ENCODE measurements around the gene CD109.
A peak's percentile ranks its signal among the peaks of the same experiment; 100 is the strongest.
"Not testable (repeated sequence)": the region's sequence is repeated elsewhere in the genome, so short reads cannot be mapped to it uniquely, and the experiment has no call there.

The CD109 gene

DNA sequence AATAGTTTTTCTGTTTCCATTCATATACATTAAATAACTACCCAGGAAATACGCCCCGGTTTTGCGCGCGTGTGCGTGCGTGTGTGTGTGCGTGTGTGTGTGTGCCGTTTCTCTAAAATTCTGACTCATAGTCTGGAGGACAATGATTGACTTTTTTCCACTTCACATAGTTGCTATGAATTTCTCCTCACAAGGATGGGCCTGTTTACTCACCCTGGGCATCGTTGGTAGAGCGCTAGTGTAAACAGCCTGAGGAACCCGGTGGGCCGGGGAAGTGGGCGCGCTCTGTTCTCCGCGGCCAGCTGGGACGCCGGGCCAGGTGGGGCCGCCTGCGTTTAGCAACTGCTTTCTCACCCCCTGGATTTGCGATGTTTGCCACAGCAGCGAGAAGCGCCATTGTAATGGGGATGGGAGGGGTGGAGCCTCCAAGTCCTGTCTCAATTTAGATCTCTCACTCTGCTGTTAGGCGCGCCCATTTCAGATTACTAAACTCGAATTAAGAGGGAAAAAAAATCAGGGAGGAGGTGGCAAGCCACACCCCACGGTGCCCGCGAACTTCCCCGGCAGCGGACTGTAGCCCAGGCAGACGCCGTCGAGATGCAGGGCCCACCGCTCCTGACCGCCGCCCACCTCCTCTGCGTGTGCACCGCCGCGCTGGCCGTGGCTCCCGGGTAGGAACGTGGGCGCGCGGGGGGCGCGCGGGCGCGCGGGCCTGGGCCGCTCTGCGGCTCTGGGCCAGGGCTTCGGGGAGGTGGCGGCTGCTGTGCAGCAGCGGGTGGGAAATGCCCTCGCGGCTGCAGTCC lies at the start of gene CD109:
Gene CD109 (plus strand): TSS at position 585 of the 803 bp plus-strand sequence. CDS start 13 bp downstream, at position 598.
- DNase-seq (ENCODE audit: low read depth in 4 of 4, low spot score in 1 of 4): peak; percentile 20 to 64 (median 48)

GRCh38 chr6:73648166-73648565 lies 47.8 kb upstream of the CD109 start:
- no peak for DNase-seq (ENCODE audit: low read depth in 4 of 4, low spot score in 1 of 4)

GRCh38 chr6:73649783-73650182 lies 46.2 kb upstream of the CD109 start:
- no peak for DNase-seq (ENCODE audit: low read depth in 4 of 4, low spot score in 1 of 4)

DNA sequence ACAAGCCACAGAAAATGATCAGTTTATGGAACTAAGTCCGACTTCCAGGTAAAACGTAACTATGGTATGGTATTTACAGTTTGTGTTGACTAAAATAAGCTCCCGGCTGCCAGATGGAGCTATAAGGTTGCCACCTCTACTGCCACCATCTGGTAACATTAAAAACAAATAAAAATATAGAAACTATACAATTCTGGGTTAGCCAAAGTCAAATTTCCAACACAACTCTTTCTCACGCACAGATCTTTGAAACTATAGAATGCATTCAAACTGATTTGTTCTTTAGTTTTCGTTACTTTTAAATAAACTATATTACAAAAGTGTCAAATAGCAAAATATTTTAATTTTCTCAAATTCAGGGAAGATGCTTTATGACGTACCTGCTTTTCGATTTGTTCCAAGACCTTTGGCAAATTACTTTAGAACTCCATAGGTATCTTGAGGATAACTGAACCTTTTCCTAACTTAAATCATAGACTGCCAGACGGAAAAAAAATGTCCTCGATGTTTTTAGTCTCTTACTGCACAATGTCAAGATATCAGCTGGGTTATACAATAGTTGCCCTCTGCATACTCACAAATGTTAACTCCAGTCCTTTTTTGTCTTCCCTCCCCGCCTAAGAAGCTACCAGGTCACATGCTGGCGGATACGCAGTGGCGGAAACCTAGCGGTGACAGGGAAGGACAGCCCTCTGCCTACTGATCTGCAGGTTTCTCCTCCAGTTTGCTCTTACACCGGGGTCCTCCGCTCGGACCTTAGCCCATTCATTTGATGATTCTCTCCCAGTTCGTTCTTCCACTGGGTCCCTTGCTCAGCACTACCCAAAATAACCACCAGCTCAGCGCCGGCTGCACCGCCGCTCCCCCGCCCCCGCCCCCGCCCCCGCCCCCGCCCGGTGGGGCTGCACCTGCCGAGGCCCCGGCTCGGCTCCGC lies 43.1 kb upstream of the CD109 start:
- DNase-seq (ENCODE audit: low read depth in 4 of 4, low spot score in 1 of 4): peak in 3 of 4 experiments; percentile 11 to 46 (median 41)

DNA sequence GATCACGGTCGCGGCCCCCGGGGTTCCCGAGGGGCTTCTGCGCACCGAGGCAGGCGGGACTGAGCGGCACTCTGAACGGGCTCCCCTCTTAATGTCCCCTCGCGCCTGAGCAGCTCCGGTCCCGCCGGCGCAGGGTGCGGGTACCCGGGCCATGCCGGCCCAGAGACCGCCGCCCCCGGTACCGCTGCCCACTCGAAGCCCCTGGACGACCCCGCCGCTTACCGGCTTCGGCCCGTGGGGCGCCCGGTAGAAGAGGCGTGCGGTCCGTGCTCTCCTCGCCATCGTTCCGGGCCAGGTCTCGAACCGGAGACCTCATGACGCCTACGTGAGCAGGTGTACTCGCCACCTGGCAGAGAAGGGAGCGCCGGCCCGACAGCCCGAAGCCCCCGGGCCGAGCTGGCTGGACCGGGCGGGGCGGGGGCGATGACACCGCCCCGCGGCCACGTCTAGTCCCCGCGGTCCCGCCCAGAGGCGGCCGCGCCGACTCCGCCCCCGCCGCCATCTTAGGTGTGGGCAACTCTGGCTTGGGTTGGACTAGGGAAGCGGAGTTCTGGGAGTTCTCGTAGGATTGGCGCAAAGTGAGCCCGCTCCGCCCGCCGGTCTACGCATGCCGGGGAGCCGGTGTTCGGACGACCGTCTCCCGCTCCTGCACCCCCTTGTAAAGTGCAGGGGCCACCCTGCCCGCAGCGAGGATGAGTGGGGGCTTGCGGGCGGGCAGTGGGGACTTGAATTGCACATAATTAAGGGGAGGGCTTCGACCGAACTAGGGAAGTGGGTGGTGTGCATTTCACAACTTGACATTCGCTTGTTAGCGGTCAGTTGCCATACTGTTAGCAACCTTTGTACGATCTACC lies 42.2 kb upstream of the CD109 start, which contains the start of gene SLC17A5:
Gene SLC17A5 (minus strand): TSS at position 422 of the 854 bp plus-strand sequence. CDS start 106 bp downstream, at position 316.
- peak; percentile 72 to 90 (median 80) for DNase-seq (ENCODE audit: low read depth in 4 of 4, low spot score in 1 of 4)

- DNase-seq (ENCODE audit: low read depth in 4 of 4, low spot score in 1 of 4): no peak
Measured at GRCh38 chr6:73655341-73655917, 40.6 kb upstream of the CD109 start.

DNA sequence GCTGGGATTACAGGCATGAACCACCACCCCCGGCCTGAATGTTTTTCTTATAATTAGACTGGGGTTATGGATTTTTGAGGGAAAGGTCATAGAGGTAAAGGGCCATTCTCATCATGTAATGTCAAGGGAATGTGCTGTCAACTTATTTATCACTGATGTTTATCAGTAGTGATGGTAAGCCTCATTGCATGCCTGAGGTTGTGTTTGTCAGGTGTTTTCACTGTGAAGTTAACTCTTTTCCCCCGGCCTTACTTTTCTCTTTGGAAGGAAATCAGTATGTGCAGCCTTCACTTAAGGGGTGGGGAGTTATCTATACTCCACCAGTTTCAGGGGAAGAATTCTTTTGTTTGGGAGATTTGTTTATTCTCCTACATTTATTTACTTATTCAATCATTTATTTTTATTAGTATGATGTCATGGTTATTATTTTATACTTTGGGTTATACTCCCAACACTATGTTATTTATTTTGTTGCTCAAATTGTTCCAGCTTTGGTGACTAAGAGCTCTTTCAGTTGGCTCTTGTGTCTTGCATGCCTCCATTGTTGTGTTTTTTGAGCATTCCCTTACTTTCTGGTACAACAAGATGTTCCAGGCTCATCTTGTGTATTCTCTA lies 39.4 kb upstream of the CD109 start:
- no peak for DNase-seq (ENCODE audit: low read depth in 4 of 4, low spot score in 1 of 4)

- no peak for DNase-seq (ENCODE audit: low read depth in 4 of 4, low spot score in 1 of 4)
Measured at GRCh38 chr6:73657201-73657600, 38.8 kb upstream of the CD109 start.

DNA sequence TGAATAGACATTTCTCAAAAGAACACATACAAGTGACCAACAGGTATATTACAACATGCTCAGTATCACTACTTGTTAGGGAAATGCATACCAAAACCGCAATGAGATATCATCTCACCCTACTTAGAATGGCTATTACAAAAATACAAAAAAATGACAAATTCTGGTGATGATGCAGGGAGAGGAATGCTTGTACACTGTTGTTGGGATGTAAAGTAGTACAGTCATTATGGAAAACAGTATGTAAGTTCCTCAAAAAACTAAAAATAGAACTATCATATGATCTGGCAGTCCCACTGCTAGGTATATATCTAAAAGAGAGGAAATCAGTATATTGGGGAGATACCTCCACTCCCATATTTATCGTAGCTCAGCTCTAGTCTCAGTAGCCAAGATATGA lies 31.3 kb upstream of the CD109 start:
- no peak for DNase-seq (ENCODE audit: low read depth in 4 of 4, low spot score in 1 of 4)

DNA sequence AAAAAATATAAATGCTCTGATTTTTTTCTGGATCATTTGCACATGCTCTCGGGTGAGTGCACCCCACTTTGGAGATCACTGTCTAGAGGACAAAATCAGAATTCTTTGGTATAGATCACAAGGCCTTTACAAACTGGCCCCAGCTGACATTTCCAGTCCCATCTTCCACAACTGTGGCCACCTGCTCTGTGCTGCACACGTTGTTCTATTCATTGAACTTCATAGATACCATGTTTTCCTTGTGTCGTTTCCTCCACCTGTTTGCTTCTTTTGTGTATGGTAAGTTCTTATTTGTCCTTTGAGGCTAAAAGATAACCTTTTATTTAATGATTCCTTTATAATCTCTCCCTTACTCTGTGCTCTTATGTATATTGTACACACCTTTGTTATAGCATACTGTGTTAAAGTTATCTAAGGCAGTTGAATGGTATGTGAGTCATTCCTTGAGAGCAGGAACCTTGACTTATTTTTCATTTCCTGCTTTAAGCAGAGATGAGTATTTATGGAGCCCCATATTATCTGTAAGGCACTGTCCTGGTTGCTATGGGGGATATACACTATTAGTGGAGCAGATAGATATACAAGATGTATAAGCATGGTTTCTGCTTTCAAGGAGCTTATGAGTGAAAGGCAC lies 30.2 kb upstream of the CD109 start:
- DNase-seq (ENCODE audit: low read depth in 4 of 4, low spot score in 1 of 4): no peak

DNA sequence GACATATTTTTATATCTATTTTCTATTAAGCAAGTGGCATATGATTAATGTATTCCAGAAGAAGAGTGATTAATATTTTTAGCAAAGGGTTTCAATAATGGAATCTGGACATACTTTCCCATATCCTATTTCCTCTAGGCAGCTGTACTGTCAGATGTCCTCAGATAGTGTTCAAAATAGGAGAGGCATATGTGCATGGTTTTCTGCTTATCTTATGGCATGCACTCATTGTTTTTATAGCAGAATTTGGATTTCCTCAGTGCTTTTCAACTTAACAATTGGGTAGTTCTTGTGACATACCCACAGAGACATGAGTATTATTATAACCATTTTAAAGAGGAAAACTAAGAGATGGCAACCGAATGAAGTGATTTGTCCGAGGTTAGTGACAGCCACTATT lies 29.6 kb upstream of the CD109 start:
- no peak for DNase-seq (ENCODE audit: low read depth in 4 of 4, low spot score in 1 of 4)

DNA sequence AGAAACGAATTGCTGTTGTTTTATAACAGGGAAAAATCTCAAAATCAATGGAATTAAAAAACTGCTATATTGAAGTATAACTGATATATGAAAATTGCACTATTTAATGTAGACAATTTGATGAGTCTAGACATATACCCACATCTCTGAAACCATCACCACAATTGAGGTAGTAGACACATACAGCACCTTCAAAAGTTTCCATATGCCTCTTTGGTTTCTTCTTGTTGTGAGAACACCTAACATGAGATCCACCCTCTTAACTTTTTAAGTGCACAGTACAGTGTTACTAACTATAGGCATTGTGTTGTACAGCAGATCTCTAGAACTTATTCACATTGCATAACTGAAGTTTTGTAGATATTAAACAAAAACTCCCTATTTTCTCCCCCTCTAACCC lies 28.2 kb upstream of the CD109 start:
- no peak for DNase-seq (ENCODE audit: low read depth in 4 of 4, low spot score in 1 of 4)

DNA sequence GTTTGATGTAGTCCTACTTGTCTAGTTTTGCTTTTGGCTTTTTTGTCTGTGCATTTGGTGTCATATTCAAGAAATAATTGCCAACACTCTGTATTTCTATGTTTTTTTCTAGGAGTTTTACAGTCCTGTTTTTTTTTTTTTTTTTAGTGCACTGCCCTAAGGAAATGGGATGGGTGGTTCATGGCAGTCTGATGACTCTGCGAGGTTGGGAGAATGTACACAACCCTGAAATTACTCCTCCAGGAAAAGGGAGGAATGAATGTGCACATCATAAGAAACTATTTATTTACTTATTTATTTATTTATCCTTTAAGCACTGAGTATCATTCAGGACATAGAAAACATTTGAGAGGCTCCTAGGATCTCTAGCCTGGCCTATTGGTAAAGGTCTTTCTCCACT lies 27.0 kb upstream of the CD109 start:
- no peak for DNase-seq (ENCODE audit: low read depth in 4 of 4, low spot score in 1 of 4)

DNA sequence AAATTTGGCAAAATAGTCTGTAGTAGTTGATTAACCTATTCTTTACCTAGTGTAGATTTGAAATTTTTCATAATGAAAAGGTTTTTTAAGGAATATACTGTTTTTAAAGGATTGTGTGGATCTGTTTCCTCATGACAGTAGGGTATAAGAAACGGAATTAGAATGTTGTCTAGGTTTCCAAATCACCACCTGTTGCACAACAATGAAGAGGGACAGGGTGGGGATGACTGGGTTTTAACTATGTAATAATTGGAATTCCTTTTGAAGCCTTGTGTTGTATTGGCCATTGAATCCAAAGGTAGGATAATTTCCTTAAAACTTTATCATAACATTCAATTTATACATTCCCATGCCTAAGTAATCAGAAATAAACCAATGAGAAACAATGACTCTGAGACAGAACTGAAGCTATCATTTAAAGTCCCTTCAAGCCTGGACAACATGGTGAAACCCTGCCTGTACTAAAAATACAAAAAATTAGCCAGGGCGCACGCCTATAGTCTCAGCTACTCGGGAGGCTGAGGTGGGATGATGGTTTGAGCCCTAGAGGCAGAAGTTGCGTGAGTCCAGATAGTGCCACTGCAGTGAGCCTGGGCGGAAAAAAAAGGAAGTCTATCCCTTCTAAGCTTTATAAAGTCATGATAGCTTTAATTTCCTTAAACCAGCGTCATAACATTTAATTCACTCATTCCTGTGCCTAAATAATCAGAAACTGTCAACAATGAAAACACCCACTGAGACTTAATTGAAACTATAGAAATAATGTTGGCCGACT lies 23.9 kb upstream of the CD109 start:
- DNase-seq (ENCODE audit: low read depth in 4 of 4, low spot score in 1 of 4): no peak

DNA sequence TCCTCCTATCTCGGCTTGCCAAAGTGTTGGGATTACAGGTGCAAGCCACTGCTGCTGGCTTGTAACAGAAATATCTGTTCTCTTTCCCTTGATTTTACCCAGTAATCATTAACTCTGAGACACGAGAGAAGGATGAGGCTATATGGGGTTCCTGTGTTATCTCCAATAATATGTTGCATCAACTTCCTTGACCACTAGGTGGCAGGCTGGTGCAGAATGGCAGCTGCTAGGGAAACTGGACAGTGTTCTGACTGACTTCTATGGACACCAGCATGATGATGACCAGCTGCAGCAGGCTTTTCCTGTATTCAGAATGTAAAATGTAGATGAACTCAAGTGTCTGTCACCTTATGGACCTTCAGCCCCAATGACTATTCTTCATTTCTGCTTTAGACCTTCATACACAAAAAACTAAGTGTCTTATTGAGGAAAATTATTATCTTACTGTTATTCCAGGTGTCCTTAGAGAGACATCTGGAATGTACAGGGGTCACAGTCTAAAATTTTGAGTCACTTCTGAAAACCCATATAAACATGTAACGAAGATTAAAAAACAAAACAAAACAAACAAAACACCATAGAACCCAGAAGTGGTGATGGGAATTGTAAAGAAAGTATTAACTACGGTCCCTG lies 20.4 kb upstream of the CD109 start:
- DNase-seq (ENCODE audit: low read depth in 4 of 4, low spot score in 1 of 4): peak; percentile 46 to 68 (median 66)

DNA sequence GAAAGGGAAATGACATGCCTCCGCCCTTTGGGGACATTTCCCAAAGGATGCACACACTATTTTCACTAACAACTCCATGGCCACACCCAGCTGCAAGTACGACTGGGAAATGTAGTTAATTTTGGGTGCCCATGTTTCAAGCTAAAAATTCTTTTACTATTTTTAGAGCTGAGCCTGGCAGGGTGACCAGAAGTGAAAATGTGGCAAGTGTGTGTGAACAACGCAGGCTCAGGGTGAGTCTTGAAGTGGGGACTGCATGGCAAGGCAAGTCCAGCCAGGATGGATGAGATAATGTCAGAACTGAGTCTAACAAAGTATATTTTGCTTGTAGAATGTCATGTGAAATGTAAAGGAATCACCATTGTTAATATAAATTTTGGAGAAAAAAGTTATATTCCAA lies 17.0 kb upstream of the CD109 start:
- no peak for DNase-seq (ENCODE audit: low read depth in 4 of 4, low spot score in 1 of 4)

GRCh38 chr6:73679846-73680245 lies 16.2 kb upstream of the CD109 start:
- not testable (repeated sequence) for DNase-seq (ENCODE audit: low read depth in 4 of 4, low spot score in 1 of 4)

GRCh38 chr6:73680289-73680918 lies 15.6 kb upstream of the CD109 start:
- no peak for DNase-seq (ENCODE audit: low read depth in 4 of 4, low spot score in 1 of 4)

Data from stimulated activated CD4-positive, alpha-beta T cell treated with anti-CD3 and anti-CD28 coated beads, Interleukin-1b, Interleukin-23, amount 100 ng/mL, for 24 hours (primary cell).